ENCODE results near the gene DGCR2.

- TF ChIP-seq GATA2 (IDR thresholded peaks at IDR 0.05; ENCODE audit: low read depth, low read length) (no peak), GATA3 (IDR thresholded peaks at IDR 0.05; ENCODE audit: low read depth, low read length) (no peak)
Observed at GRCh38 chr22:19061471-19062138, 60.6 kb downstream of the DGCR2 start.
